ENCODE results near the gene CNR1.

GRCh38 chr6:88209301-88209700 is 43.2 kb upstream of the CNR1 start:
- TF ChIP-seq CTCF (IDR thresholded peaks at IDR 0.05) (no peak), POLR2A (IDR thresholded peaks at IDR 0.05) (no peak)

All from esophagus squamous epithelium (tissue), 4 donors.